Caki2 (cell line): ENCODE results near the gene ITGB2. TPM values are rescaled to one million over a fixed set of nuclear protein-coding genes. Genes with fewer than 3 reads are reported as not detected.
"Not testable (repeated sequence)": the region's sequence is repeated elsewhere in the genome, so short reads cannot be mapped to it uniquely, and the experiment has no call there.

Experiments
- DNase-seq: peaks from one replicate; pipeline ENCODE4 v3.0.0-alpha.2; 2015; ENCODE audit warnings: low read depth
- in situ Hi-C: cut with HindIII; loops from 2 replicates; pipeline ENCODE4 v1.10.0; 2016; ENCODE audit warnings: low sequenced_read_pairs, low pct_unique_long_range_greater_than_20kb, mixed read lengths
- total RNA-seq: library from RNA; depleted of rRNA; stranded (reverse); fragments of >200 nt; shearing (Covaris generic); gene quantifications from 2 replicates; pipeline ENCODE4 v1.2.3, GENCODE V29; 2014; ENCODE audit warnings: low replicate concordance

ITGB2 gene
- total RNA-seq, 1 experiment from 2014 or later: 11.9 TPM

- in situ Hi-C loops: no loop called here
- no peak for DNase-seq
Observed at GRCh38 chr21:44930543-44930981, 9.9 kb upstream of the ITGB2 start.

- DNase-seq: no peak
- in situ Hi-C loops: no loop called here
Observed at GRCh38 chr21:44929799-44930542, 9.3 kb upstream of the ITGB2 start.

GRCh38 chr21:44929242-44929798 lies 8.6 kb upstream of the ITGB2 start:
- peak; percentile 35 for DNase-seq

GRCh38 chr21:44928500-44929241 lies 8.0 kb upstream of the ITGB2 start:
- in situ Hi-C loops: not testable (repeated sequence)

More at GRCh38 chr21:44929242-44929798, 8.6 kb upstream of the ITGB2 start:
- in situ Hi-C loops: no loop called here

GRCh38 chr21:44927587-44928461 lies 7.1 kb upstream of the ITGB2 start:
- peak; percentile 91 for DNase-seq
- in situ Hi-C loops: no loop called here

More at GRCh38 chr21:44928500-44929241, 8.0 kb upstream of the ITGB2 start:
- peak; percentile 62 for DNase-seq

- in situ Hi-C loops: no loop called here
Observed at GRCh38 chr21:44927259-44927586, 6.5 kb upstream of the ITGB2 start.

DNA sequence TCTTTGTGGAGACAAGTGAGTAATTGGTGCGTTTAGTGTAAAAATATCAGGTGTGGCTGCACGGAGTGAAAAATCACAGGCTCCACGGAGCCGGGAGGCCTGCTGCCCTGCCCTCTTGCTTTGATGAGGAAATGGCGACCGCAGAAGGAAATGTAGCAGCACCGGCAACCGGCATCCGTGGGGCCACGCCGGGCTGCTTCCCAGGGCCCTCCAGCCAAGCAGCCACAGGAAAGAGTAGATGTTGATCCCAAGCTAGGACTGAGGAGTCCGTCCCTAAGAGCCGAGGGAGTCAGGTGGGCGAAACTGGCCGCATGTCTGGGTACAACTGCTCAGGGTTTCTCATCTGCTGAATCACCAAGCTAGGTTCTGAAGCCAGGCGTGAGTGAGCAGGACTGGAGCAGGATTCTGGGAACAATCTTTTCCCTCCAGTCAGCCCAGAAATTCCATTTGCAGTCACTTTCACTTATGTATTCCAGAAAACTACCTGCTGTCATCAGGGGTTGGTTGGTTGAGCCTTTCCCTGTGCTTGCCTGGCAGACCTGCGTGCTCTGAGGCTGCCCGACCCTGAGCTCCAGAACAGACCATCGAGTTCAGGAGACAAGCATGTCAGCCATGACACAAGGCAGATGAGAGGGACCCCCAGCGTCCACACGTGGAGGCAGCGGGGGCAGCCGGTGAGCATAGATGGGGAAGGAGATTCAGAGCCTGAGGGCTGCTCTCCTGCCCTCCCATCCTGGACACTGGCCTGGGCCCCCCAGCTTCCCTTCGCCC lies 5.8 kb upstream of the ITGB2 start:
- DNase-seq: no peak
- in situ Hi-C loops: no loop called here

More at GRCh38 chr21:44927259-44927586, 6.5 kb upstream of the ITGB2 start:
- no peak for DNase-seq

- no peak for DNase-seq
- in situ Hi-C loops: no loop called here
Observed at GRCh38 chr21:44925378-44925755, 4.7 kb upstream of the ITGB2 start.

- DNase-seq: peak; percentile 17
- in situ Hi-C loops: no loop called here
Observed at GRCh38 chr21:44924606-44925377, 4.1 kb upstream of the ITGB2 start.

DNA sequence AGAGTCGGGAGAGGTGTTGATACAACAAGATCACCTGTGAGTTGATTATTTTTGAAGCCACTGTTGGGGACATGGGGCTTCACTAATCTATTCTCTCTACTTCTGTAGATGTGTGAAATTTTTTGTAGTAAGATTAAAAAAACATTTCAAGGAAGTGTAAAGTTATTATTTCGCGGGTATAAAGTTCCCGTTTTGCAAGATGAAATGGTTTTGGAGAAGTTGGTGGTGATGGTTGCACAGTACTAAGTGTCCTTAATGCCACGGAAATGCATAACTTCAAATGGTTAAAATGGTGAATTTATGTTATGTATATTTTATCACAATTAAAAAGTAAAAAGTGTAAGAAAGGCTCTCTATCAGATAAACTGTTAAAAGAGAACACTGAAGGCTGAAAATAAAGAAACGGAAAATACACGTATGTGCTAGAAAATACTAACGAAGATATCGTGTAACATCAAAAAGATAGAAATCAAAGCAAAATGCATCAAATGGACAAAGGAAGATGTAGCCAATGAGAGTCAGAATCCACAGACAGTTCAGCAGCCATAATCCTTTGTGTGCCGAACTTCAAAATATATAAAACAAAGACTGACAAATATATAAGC lies 2.9 kb upstream of the ITGB2 start:
- no peak for DNase-seq
- in situ Hi-C loops: no loop called here

DNA sequence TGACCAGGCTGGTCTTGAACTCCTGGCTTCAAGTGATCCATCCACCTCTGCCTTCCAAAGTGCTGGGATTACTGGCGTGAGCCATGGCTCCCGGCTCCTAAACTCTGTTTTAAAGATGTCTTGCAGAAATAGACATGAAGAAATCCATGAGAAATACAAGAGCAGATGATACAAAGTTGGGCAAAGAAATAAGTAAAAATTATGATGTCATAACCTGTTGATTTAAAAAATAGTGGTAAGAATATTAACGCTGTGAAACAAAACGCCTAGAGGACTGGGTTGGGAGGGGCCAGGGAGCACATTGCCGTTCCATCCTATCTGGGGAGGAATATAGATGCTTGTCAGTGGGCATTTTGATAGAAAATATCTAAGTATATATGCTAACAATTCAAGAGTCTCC lies 1.2 kb upstream of the ITGB2 start:
- in situ Hi-C loops: no loop called here
- DNase-seq: no peak

- no peak for DNase-seq
- in situ Hi-C loops: no loop called here
Observed at GRCh38 chr21:44919913-44920693, 596 bp downstream of the ITGB2 start.

GRCh38 chr21:44919111-44919912 lies 1.4 kb downstream of the ITGB2 start:
- in situ Hi-C loops: no loop called here
- no peak for DNase-seq

GRCh38 chr21:44918581-44919033 lies 2.1 kb downstream of the ITGB2 start:
- in situ Hi-C loops: no loop called here
- DNase-seq: no peak

DNA sequence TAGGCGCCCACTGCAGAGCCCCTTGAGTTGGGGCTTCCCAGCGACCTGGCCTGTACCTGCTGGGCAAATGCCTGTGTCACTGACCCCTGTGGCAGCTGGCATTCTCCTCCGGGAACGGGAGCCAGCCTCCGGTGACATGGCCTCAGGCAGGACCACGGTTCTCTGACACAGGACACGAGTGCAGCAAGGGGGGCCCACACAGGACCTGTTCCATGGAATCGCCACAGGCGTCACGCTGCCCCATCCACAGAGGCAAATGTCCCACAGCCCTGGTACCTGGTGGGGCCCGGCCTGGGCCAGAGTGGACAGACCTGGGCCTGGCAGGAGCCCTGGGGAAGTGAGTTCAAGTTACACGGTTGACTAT lies 2.6 kb downstream of the ITGB2 start:
- in situ Hi-C loops: no loop called here
- DNase-seq: no peak
